Ovary (tissue), 9 donors: ENCODE data around the gene TAS2R41. TPM values are rescaled to one million over a fixed set of nuclear protein-coding genes. Genes with fewer than 3 reads are reported as not detected.

Source experiments
- DNase-seq, 5 donors: peaks; one replicate each; pipeline ENCODE4 v3.0.0-alpha.2; 2019 to 2020
- H3K27ac ChIP-seq, 2 donors: fragments of 200-600 bp; one replicate each; pipeline versions ENCODE4 v1.5.1 to v1.8.0; 2019 to 2022
- H3K27me3 ChIP-seq: fragments of 200-600 bp; one replicate; pipeline ENCODE4 v1.8.0; 2022
- H3K36me3 ChIP-seq: fragments of 200-600 bp; sonication (generic); one replicate; pipeline ENCODE4 v1.5.1; 2019
- H3K4me1 ChIP-seq: one replicate; pipeline ENCODE4 v1.8.1; 2013; ENCODE audit warnings: mild to moderate bottlenecking, moderate library complexity; ENCODE audit not compliant: insufficient read depth
- H3K4me3 ChIP-seq: fragments of 200-600 bp; sonication (generic); one replicate; pipeline ENCODE4 v1.5.1; 2017
- H3K9me3 ChIP-seq, 2 donors: fragments of 200-600 bp in 1 of 2; sonication (generic) in 1 of 2; one replicate each; pipeline versions ENCODE4 v1.5.1 to v1.8.1; 2013 to 2019; ENCODE audit warnings: mild to moderate bottlenecking in 1 of 2, moderate library complexity in 1 of 2
- CTCF ChIP-seq, 3 donors: fragments of 450-650 bp in 2 of 3; fragments of 200-600 bp in 1 of 3; IDR thresholded peaks; one replicate each; pipeline versions ENCODE4 v1.5.1 to v1.8.0; 2016 to 2022; ENCODE audit warnings: antibody characterized with exemption in 3 of 3, mild to moderate bottlenecking in 1 of 3
- EP300 ChIP-seq: sonication (generic); formaldehyde crosslinking; IDR thresholded peaks from one replicate; pipeline ENCODE4 v1.6.1; 2017; ENCODE audit warnings: antibody characterized with exemption
- POLR2A ChIP-seq: fragments of 450-650 bp; IDR thresholded peaks from one replicate; pipeline ENCODE4 v1.6.1; 2017; ENCODE audit warnings: antibody characterized with exemption, mild to moderate bottlenecking, moderate library complexity
- WGBS, 3 donors: extraction: QIAGEN DNeasy Blood & Tissue Kit in 1 of 3; methylation state at CpG; one replicate each; pipeline versions ENCODE4 v1.1.5 to v1.1.7; 2013 to 2017; 5-methylcytosine and 5-hydroxymethylcytosine counted together
- intact Hi-C, 4 donors: fragments of 100-400 bp; cut with DNase I; formaldehyde crosslinking; loops; one replicate each; pipeline versions ENCODE4 v1.11.0 to v1.15.1; 2022 to 2023
- polyA plus RNA-seq, 2 donors: library from polyadenylated mRNA; stranded (reverse); fragments of 200-250 nt in 1 of 2; fragments of 350-450 nt in 1 of 2; fragmentation: Illumina TruSeq in 1 of 2; extraction: RNeasy Lipid Tissue Mini Kit (QIAGEN cat#74804) in 1 of 2; gene quantifications; one replicate each; pipeline ENCODE4 v1.2.3, GENCODE V29; 2013 to 2014
- total RNA-seq, 7 donors: library from RNA; depleted of rRNA in 2 of 7; stranded (reverse); fragments of >200 nt in 2 of 7; fragmentation: NEBNext Ultra II Directional in 3 of 7; extraction: Animal tissue kit (Norgen Biotek cat#: 25700) in 3 of 7; gene quantifications; one replicate each; pipeline versions ENCODE4 v1.1.0 to v1.2.4, GENCODE V29; 2016 to 2023
- donor health status: DM: no; HTN: no; CAD: no; lungs with moderate emphysema.
- donor health status: DM: no; HTN: no; CAD: no.
- donor health status: Bipolar disorder and iron deficiency.
- donor health status: DM: yes; HTN: yes; CAD: no.
- donor health status: DM: no; HTN: no; CAD: no.
- donor health status: DM: yes; HTN: yes; CAD: no.

The TAS2R41 gene
- total and polyA plus RNA-seq, 9 donors, result 0.50 TPM; not detected in 8

GRCh38 chr7:143458263-143458662 lies 19.4 kb upstream of the TAS2R41 start:
- Histone ChIP-seq H3K27ac (no peak overlapping the region), H3K4me1 (no peaks in the 10 kb centered on the region), H3K9me3 (no peaks in the 10 kb centered on the region), H3K27me3 (no peaks in the 10 kb centered on the region), H3K36me3 (no peaks in the 10 kb centered on the region), H3K4me3 (no peak overlapping the region)
- 84 to 88% (median 86%) methylated on average over 3 of the region's 3 CpGs for WGBS, 3 donors
- intact Hi-C loops, result no loop called here
- no peak for TF ChIP-seq EP300
- DNase-seq, result no peak

GRCh38 chr7:143458681-143459080 lies 19.0 kb upstream of the TAS2R41 start:
- no peak for DNase-seq
- no peaks in the 10 kb centered on the region for H3K36me3 ChIP-seq
- no peaks in the 10 kb centered on the region for H3K27me3 ChIP-seq
- H3K4me1 ChIP-seq, result no peaks in the 10 kb centered on the region
- H3K27ac ChIP-seq, result no peak overlapping the region
- intact Hi-C loops, result no loop called here
- H3K4me3 ChIP-seq, result no peak overlapping the region
- H3K9me3 ChIP-seq, result no peaks in the 10 kb centered on the region
- WGBS, 3 donors, result 72 to 79% (median 74%) methylated on average over 3 of the region's 3 CpGs
- TF ChIP-seq CTCF (IDR thresholded peaks at IDR 0.05) (no peak), EP300 (no peak), POLR2A (no peak)

GRCh38 chr7:143459359-143459758 lies 18.3 kb upstream of the TAS2R41 start:
- Histone ChIP-seq H3K27ac (no peak overlapping the region), H3K4me3 (no peak overlapping the region), H3K27me3 (no peaks in the 10 kb centered on the region), H3K36me3 (no peaks in the 10 kb centered on the region), H3K4me1 (no peaks in the 10 kb centered on the region), H3K9me3 (no peaks in the 10 kb centered on the region)
- DNase-seq, result no peak
- TF ChIP-seq POLR2A (no peak), EP300 (no peak)
- intact Hi-C loops, result no loop called here
- WGBS, 3 donors, result 86 to 95% (median 88%) methylated on average over 1 of the region's 1 CpG

- H3K4me1 ChIP-seq, result no peaks in the 10 kb centered on the region
- TF ChIP-seq CTCF (IDR thresholded peaks at IDR 0.05) (no peak), POLR2A (no peak), EP300 (no peak)
- intact Hi-C loops, result no loop called here
- H3K4me3 ChIP-seq, result no peak overlapping the region
- H3K27ac ChIP-seq, result no peak overlapping the region
- 61 to 64% (median 63%) methylated on average over 4 of the region's 4 CpGs for WGBS, 3 donors
- DNase-seq, result no peak
- no peaks in the 10 kb centered on the region for H3K27me3 ChIP-seq
- no peaks in the 10 kb centered on the region for H3K9me3 ChIP-seq
- H3K36me3 ChIP-seq, result no peaks in the 10 kb centered on the region
These were observed 17.2 kb upstream of the TAS2R41 start for GRCh38 chr7:143460271-143460979.

GRCh38 chr7:143462045-143462444 lies 15.6 kb upstream of the TAS2R41 start:
- no peaks in the 10 kb centered on the region for H3K9me3 ChIP-seq
- H3K27ac ChIP-seq, result no peak overlapping the region
- H3K27me3 ChIP-seq, result no peaks in the 10 kb centered on the region
- WGBS, 3 donors, result 65 to 89% (median 80%) methylated on average over 3 of the region's 3 CpGs
- no peaks in the 10 kb centered on the region for H3K4me1 ChIP-seq
- no peak overlapping the region for H3K4me3 ChIP-seq
- intact Hi-C loops, result no loop called here
- TF ChIP-seq POLR2A, result no peak
- no peak for TF ChIP-seq EP300
- no peak for TF ChIP-seq CTCF (IDR thresholded peaks at IDR 0.05)
- H3K36me3 ChIP-seq, result no peaks in the 10 kb centered on the region
- no peak for DNase-seq
